BE2C (cell line): ENCODE data around the gene ASTN2.

Experiments
- DNase-seq: peaks from one replicate; pipeline ENCODE4 v3.0.0-alpha.2; 2020
- H3K27me3 ChIP-seq: fragments of 250-450 bp; sonication (Bioruptor Pico); 2 replicates; pipeline ENCODE4 v1.5.1; 2020; ENCODE audit warnings: mild to moderate bottlenecking
- H3K36me3 ChIP-seq: fragments of 250-450 bp; sonication (Bioruptor Pico); 2 replicates; pipeline ENCODE4 v1.5.1; 2020; ENCODE audit warnings: mild to moderate bottlenecking
- H3K4me1 ChIP-seq: fragments of 250-450 bp; sonication (Bioruptor Pico); 2 replicates; pipeline ENCODE4 v1.5.1; 2020
- H3K4me3 ChIP-seq: 2 replicates; pipeline ENCODE4 v1.5.1; 2011; ENCODE audit warnings: low read depth, low read length
- H3K9me3 ChIP-seq: fragments of 250-450 bp; sonication (Bioruptor Pico); 2 replicates; pipeline ENCODE4 v1.5.1; 2020
- TF ChIP-seq, protein P1 (sequence below): IDR thresholded peaks from 2 replicates; pipeline ENCODE4 v1.5.1; 2012; ENCODE audit warnings: mild to moderate bottlenecking, low read depth, low read length

ASTN2 gene

GRCh38 chr9:116689486-116690032, 725.3 kb downstream of the ASTN2 start:
- Histone ChIP-seq H3K27me3 (no peaks in the 10 kb centered on the region), H3K4me1 (no peaks in the 10 kb centered on the region), H3K36me3 (peaks cover 10% of the 10 kb centered on the region), H3K4me3 (no peak overlapping the region), H3K9me3 (no peaks in the 10 kb centered on the region)
- DNase-seq, result no peak
- TF ChIP-seq, protein P1, sequence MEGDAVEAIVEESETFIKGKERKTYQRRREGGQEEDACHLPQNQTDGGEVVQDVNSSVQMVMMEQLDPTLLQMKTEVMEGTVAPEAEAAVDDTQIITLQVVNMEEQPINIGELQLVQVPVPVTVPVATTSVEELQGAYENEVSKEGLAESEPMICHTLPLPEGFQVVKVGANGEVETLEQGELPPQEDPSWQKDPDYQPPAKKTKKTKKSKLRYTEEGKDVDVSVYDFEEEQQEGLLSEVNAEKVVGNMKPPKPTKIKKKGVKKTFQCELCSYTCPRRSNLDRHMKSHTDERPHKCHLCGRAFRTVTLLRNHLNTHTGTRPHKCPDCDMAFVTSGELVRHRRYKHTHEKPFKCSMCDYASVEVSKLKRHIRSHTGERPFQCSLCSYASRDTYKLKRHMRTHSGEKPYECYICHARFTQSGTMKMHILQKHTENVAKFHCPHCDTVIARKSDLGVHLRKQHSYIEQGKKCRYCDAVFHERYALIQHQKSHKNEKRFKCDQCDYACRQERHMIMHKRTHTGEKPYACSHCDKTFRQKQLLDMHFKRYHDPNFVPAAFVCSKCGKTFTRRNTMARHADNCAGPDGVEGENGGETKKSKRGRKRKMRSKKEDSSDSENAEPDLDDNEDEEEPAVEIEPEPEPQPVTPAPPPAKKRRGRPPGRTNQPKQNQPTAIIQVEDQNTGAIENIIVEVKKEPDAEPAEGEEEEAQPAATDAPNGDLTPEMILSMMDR, result no peak

GRCh38 chr9:116688806-116689485, 725.9 kb downstream of the ASTN2 start:
- peaks cover 10% of the 10 kb centered on the region for H3K36me3 ChIP-seq
- H3K9me3 ChIP-seq, result no peaks in the 10 kb centered on the region
- TF ChIP-seq, protein P1, result no peak
- H3K4me1 ChIP-seq, result no peaks in the 10 kb centered on the region
- DNase-seq, result no peak
- no peak overlapping the region for H3K4me3 ChIP-seq
- H3K27me3 ChIP-seq, result no peaks in the 10 kb centered on the region

DNA sequence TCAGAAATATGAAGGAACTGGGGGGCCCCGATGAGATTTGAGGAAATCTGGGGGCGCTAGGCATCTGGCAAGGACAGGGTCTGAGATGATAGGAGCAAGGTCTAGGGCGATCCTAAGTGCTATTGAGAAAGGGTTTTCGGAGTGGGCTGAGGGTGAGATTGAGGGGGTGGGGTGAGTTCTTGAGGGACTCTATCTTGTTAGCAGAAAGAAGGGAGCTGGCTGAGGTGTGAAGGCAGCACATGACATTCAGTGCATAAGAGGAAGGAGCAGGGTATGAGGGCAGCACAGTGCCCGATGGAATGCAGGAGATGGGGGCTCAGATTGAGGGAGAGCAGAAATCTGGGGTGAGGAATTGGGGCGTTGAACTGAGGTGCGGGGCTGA, 727.1 kb downstream of the ASTN2 start:
- H3K4me3 ChIP-seq, result peak overlapping the region; percentile 84
- H3K4me1 ChIP-seq, result no peaks in the 10 kb centered on the region
- peaks cover 10% of the 10 kb centered on the region for H3K36me3 ChIP-seq
- H3K9me3 ChIP-seq, result no peaks in the 10 kb centered on the region
- no peaks in the 10 kb centered on the region for H3K27me3 ChIP-seq
- TF ChIP-seq, protein P1, result no peak
- DNase-seq, result no peak

GRCh38 chr9:116687074-116687753, 727.6 kb downstream of the ASTN2 start, which contains the start of gene TRIM32:
Gene TRIM32 (plus strand): TSS chr9:116687305. CDS start chr9:116697743, 10,438 bp downstream.
- TF ChIP-seq, protein P1, result no peak
- peaks cover 10% of the 10 kb centered on the region for H3K36me3 ChIP-seq
- no peaks in the 10 kb centered on the region for H3K4me1 ChIP-seq
- no peaks in the 10 kb centered on the region for H3K27me3 ChIP-seq
- peak within 1 kb of the TSS; percentile 84 for H3K4me3 ChIP-seq
- H3K9me3 ChIP-seq, result no peaks in the 10 kb centered on the region
- peak; percentile 97 for DNase-seq

- DNase-seq, result no peak
- peak overlapping the region; percentile 84 for H3K4me3 ChIP-seq
- TF ChIP-seq, protein P1, result no peak
Observed at GRCh38 chr9:116686693-116687073, 728.2 kb downstream of the ASTN2 start.

DNA sequence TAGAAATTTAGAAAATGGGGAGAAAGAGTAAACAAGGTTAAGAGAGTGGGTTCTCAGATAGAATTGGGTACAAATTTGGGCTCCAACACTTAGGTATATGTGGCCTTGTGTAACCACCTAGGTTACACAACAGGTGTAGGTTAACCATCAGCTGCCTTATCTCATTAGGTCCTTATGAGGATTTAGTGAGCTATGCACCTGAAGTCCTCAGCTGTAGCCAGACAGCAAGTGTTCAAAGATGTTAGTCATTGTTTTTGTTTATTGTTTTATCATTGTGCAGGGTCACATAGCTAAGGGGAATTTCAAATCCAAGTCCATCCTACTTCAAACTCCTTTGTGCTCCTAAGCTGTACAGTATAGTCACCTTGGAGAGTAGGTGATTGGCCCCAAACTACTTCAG, 728.7 kb downstream of the ASTN2 start:
- Histone ChIP-seq H3K4me3 (no peak overlapping the region), H3K9me3 (no peaks in the 10 kb centered on the region), H3K27me3 (no peaks in the 10 kb centered on the region), H3K4me1 (no peaks in the 10 kb centered on the region), H3K36me3 (peaks cover 6% of the 10 kb centered on the region)
- DNase-seq, result no peak
- TF ChIP-seq, protein P1, result no peak

More at GRCh38 chr9:116686693-116687073, 728.2 kb downstream of the ASTN2 start:
- Histone ChIP-seq H3K36me3 (peaks cover 9% of the 10 kb centered on the region), H3K4me1 (no peaks in the 10 kb centered on the region), H3K9me3 (no peaks in the 10 kb centered on the region), H3K27me3 (no peaks in the 10 kb centered on the region)
